HL-60 (cell line): ENCODE measurements around the gene TUBA1A.

Source experiments
- DNase-seq, 2 experiments: peaks; one replicate each; pipeline ENCODE4 v3.0.0-alpha.2; 2010 to 2020; ENCODE audit warnings: low read depth in 1 of 2, low spot score in 1 of 2
- H3K27ac ChIP-seq: fragments of 250-450 bp; sonication (Bioruptor Pico); replicated peaks from 2 replicates; pipeline ENCODE4 v1.5.1; 2020; ENCODE audit warnings: mild to moderate bottlenecking, moderate library complexity
- H3K27me3 ChIP-seq: fragments of 250-450 bp; sonication (Bioruptor Pico); 2 replicates; pipeline ENCODE4 v1.5.1; 2021; ENCODE audit warnings: mild to moderate bottlenecking, moderate library complexity; ENCODE audit not compliant: insufficient read depth, poor library complexity, severe bottlenecking
- H3K4me3 ChIP-seq: replicated peaks from 2 replicates; pipeline ENCODE4 v1.5.1; 2011; ENCODE audit warnings: mild to moderate bottlenecking, control low read depth, low read length; ENCODE audit not compliant: insufficient read depth
- GABPA ChIP-seq: IDR thresholded peaks from 2 replicates; pipeline ENCODE4 v1.6.1; 2012; ENCODE audit warnings: low read depth
- POLR2AphosphoS5 ChIP-seq: IDR thresholded peaks from 2 replicates; pipeline ENCODE4 v1.6.1; 2012; ENCODE audit warnings: low read depth
- SPI1 ChIP-seq: IDR thresholded peaks from 2 replicates; pipeline ENCODE4 v1.6.1; 2012; ENCODE audit warnings: low read depth, mild to moderate bottlenecking, borderline replicate concordance
- TF ChIP-seq, protein P1 (sequence below): IDR thresholded peaks from 2 replicates; pipeline ENCODE4 v1.6.1; 2012; ENCODE audit warnings: low read depth; ENCODE audit not compliant: insufficient replicate concordance
- TF ChIP-seq, protein P2 (sequence below): IDR thresholded peaks from one replicate; pipeline ENCODE4 v1.5.1; 2011; ENCODE audit warnings: low read length, control low read depth, inconsistent platforms; ENCODE audit not compliant: insufficient read depth

TUBA1A gene

DNA sequence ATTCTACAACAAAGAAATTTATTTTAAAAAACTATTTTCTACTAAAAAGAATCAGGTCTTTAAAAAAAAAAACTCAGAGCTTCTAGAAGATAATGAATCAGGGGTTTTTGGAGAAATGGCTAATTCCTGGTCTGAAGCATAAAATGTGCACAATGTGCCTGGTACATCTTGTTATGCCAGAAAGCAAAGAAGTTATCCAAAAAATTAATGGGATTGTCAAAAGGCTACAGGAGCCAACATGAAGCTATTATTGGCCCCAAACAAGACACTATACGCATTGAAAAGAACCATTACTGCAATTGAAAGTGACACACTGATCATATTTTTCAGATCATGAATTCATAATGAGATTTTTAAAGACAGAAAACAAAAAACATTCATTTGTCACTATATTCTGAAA, 19.3 kb upstream of the TUBA1A start:
- Histone ChIP-seq H3K4me3 (no peak overlapping the region), H3K27ac (no peak overlapping the region), H3K27me3 (no peaks in the 10 kb centered on the region)
- DNase-seq: no peak
- TF ChIP-seq, protein P1, sequence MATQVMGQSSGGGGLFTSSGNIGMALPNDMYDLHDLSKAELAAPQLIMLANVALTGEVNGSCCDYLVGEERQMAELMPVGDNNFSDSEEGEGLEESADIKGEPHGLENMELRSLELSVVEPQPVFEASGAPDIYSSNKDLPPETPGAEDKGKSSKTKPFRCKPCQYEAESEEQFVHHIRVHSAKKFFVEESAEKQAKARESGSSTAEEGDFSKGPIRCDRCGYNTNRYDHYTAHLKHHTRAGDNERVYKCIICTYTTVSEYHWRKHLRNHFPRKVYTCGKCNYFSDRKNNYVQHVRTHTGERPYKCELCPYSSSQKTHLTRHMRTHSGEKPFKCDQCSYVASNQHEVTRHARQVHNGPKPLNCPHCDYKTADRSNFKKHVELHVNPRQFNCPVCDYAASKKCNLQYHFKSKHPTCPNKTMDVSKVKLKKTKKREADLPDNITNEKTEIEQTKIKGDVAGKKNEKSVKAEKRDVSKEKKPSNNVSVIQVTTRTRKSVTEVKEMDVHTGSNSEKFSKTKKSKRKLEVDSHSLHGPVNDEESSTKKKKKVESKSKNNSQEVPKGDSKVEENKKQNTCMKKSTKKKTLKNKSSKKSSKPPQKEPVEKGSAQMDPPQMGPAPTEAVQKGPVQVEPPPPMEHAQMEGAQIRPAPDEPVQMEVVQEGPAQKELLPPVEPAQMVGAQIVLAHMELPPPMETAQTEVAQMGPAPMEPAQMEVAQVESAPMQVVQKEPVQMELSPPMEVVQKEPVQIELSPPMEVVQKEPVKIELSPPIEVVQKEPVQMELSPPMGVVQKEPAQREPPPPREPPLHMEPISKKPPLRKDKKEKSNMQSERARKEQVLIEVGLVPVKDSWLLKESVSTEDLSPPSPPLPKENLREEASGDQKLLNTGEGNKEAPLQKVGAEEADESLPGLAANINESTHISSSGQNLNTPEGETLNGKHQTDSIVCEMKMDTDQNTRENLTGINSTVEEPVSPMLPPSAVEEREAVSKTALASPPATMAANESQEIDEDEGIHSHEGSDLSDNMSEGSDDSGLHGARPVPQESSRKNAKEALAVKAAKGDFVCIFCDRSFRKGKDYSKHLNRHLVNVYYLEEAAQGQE: no peak
- TF ChIP-seq POLR2AphosphoS5 (no peak), SPI1 (no peak), GABPA (no peak)
- TF ChIP-seq, protein P2, sequence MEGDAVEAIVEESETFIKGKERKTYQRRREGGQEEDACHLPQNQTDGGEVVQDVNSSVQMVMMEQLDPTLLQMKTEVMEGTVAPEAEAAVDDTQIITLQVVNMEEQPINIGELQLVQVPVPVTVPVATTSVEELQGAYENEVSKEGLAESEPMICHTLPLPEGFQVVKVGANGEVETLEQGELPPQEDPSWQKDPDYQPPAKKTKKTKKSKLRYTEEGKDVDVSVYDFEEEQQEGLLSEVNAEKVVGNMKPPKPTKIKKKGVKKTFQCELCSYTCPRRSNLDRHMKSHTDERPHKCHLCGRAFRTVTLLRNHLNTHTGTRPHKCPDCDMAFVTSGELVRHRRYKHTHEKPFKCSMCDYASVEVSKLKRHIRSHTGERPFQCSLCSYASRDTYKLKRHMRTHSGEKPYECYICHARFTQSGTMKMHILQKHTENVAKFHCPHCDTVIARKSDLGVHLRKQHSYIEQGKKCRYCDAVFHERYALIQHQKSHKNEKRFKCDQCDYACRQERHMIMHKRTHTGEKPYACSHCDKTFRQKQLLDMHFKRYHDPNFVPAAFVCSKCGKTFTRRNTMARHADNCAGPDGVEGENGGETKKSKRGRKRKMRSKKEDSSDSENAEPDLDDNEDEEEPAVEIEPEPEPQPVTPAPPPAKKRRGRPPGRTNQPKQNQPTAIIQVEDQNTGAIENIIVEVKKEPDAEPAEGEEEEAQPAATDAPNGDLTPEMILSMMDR: no peak

DNA sequence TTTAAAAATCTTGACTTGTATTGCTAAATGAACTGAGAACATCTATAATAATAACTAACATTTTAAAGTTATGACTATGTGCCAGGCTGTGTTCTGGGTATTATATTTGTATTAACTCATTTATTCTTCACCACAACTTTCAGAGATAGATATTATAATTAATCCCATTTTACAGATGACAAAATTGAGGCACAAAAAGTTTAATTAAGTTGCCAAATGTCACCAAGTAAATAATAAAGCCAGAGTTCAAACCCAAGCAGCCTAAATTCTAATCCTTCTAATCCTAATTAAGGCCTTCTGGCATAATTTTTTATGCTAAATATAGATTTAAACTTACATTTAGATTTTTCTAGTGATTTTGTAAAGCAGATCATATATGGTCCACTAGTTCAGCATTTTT, 17.5 kb upstream of the TUBA1A start:
- TF ChIP-seq, protein P1: no peak
- TF ChIP-seq, protein P2: no peak
- TF ChIP-seq GABPA (no peak), POLR2AphosphoS5 (no peak), SPI1 (no peak)
- Histone ChIP-seq H3K4me3 (no peak overlapping the region), H3K27me3 (no peaks in the 10 kb centered on the region), H3K27ac (no peak overlapping the region)
- DNase-seq: no peak

DNA sequence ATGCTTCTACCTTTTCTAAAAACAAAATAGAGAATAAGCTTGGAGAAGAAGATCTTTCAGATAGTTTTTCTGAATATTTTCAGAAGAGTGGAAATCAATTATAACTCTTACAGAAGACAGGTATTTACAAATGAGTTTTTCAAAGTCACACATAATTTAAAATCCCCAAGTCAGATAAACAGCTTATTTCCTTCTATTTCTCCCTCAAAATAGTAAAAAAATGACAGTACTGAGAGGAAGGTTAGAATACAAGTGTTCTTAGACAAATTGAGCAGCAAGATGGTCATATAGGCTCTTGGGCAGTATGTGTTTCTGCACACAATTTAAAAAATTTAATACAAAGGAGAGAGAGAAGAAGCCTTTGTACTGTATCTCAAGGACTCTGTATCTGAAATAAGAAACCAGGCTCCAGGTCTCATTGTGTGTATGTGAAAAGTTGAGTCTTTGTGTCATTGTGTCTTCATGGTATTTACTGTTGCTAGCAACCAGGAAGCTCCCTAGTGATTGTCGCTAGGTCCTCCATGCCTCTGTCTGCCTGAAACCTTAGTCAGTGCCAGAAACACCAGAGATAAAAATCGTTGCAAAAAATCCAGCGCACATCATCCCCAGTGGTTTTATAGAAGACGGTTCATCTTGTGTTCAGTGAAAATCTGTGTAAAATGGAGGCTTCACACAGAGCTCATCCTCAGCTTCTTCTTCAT, 12.9 kb upstream of the TUBA1A start:
- Histone ChIP-seq H3K4me3 (no peak overlapping the region), H3K27ac (peak overlapping the region; percentile 76), H3K27me3 (no peaks in the 10 kb centered on the region)
- peak in 1 of 2 experiments; percentile 14 for DNase-seq
- TF ChIP-seq, protein P1: no peak
- TF ChIP-seq, protein P2: no peak
- TF ChIP-seq GABPA (no peak), POLR2AphosphoS5 (no peak), SPI1 (no peak)
